ENCODE measurements around the gene TBC1D19.
"Not testable (repeated sequence)": the region's sequence is repeated elsewhere in the genome, so short reads cannot be mapped to it uniquely, and the experiment has no call there.

The TBC1D19 gene

DNA sequence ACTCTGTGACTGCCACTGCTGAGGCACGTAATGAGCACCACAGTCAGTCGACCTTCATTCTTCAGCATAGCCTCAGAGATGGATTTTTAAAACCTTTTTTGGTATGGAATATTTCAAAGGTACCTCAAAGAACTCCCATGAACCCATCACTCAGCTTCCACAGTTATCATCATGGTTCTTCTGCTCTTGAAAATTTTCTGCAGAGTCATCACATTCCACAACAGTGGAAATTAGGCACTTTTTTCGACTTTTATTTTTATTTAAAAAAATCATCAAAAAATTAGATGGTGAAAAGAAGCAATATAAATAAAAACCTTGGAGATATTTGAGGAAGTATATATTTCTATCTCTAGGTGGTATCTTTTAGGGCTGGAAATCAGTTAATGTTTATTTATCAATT lies 37.5 kb downstream of the TBC1D19 start:
- Mint-ChIP-seq H3K4me3 (no peak overlapping the region), H3K36me3 (peaks cover 26% of the 10 kb centered on the region), H3K9me3 (no peaks in the 10 kb centered on the region), H3K4me1 (peaks cover 10% of the 10 kb centered on the region), H3K27ac (no peak overlapping the region), H3K27me3 (no peaks in the 10 kb centered on the region)
- no peak for ATAC-seq

DNA sequence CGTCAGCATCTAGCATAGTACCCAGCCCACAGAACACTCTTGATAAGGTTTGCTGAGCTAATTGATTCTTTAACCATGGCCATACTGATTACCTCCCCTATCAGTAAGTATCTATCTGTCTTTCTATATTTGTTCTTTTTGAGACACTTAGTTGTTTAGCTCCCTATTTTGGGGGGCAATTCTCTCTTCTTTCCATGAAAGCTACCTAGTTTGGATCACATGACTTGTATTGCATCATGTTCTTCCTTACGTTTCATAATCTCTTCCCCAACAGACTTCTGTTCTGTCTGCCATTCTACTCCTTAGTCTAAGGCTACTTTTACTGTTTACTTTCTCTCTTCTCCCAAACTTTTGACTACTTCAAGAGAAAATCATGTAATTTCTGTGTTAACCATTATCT lies 39.0 kb downstream of the TBC1D19 start:
- peaks cover 23% of the 10 kb centered on the region for H3K36me3 Mint-ChIP-seq
- H3K9me3 Mint-ChIP-seq: no peaks in the 10 kb centered on the region
- no peak for ATAC-seq
- no peak overlapping the region for H3K4me3 Mint-ChIP-seq
- H3K4me1 Mint-ChIP-seq: peaks cover 10% of the 10 kb centered on the region
- H3K27me3 Mint-ChIP-seq: no peaks in the 10 kb centered on the region
- H3K27ac Mint-ChIP-seq: no peak overlapping the region

DNA sequence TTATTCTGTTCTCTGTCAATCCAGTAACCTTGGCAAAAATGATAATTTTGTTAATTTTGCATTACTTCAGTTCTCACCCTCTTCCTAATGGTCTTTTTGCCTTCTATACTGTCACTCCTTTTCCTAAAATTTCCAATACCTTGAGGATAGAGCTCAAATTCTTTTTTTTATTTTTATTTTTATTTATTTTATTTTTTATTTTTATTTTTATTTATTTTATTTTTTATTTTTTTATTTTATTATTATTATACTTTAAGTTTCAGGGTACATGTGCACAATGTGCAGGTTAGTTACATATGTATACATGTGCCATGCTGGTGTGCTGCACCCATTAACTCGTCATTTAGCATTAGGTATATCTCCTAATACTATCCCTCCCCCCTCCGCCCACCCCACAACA lies 42.8 kb downstream of the TBC1D19 start:
- not testable (repeated sequence) for H3K9me3 Mint-ChIP-seq, H3K27me3 Mint-ChIP-seq, ATAC-seq, H3K27ac Mint-ChIP-seq, H3K4me3 Mint-ChIP-seq
- Mint-ChIP-seq H3K36me3 (peaks cover 27% of the 10 kb centered on the region), H3K4me1 (peaks cover 10% of the 10 kb centered on the region)

DNA sequence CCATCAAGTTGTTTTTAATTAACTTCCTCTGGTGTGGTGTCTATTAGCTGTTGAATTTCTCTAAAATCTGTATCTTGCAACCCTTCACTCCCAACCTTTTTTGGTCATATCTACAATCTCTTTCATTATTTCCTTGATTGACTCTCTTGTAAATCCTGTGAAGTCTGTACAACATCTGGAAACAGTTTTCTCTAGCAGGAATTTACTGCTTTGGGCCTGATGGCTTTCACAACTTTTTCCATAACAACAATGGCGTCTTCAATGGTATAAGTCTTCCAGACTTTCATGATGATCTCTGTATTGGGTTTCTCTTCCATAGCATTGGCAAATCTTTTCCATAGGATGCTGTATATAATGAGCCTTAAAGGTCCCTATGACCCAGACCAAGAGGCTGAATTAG lies 49.0 kb downstream of the TBC1D19 start:
- ATAC-seq: no peak
- Mint-ChIP-seq H3K4me1 (no peaks in the 10 kb centered on the region), H3K9me3 (no peaks in the 10 kb centered on the region), H3K4me3 (no peak overlapping the region), H3K27me3 (no peaks in the 10 kb centered on the region), H3K27ac (no peak overlapping the region), H3K36me3 (peaks cover 36% of the 10 kb centered on the region)

DNA sequence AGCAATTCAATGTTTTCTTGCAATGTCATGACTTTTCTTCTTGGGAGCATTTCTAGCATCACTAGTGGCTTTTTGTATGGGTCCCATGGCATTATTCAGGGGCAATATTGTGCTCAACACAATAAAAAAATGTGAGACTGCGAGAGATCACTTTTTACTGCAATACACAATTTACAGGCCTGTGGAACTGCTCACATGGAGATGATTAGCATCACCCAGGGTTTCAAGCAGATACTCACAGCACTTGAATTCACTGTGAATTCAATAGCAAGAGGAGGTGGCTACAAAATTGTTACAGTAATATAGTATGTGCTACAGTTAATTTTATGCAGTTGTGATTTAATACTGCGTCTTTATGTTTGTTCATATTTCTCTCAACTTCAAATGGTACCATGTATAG lies 50.4 kb downstream of the TBC1D19 start:
- Mint-ChIP-seq H3K27me3 (no peaks in the 10 kb centered on the region), H3K36me3 (peaks cover 24% of the 10 kb centered on the region), H3K9me3 (no peaks in the 10 kb centered on the region), H3K4me1 (no peaks in the 10 kb centered on the region), H3K27ac (no peak overlapping the region), H3K4me3 (no peak overlapping the region)
- no peak for ATAC-seq

DNA sequence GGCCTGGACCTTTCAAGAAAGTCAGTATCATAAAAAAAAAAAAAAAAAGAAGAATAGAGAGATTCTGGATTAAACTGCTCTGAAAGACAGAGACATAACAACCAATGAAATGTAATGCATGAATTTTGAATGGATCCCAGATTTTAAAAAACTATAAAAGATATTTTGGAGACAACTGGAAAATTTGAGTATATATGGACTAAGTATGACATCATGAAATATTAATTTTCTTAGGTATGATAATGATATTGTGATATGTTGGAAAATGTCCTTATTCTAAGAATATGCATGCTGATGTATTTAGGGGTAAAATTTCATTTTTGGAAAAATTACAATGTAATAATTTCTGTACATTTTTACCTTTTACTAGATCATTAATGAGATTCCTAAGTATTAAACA lies 52.6 kb downstream of the TBC1D19 start:
- H3K4me3 Mint-ChIP-seq: no peak overlapping the region
- no peaks in the 10 kb centered on the region for H3K27me3 Mint-ChIP-seq
- H3K36me3 Mint-ChIP-seq: peaks cover 35% of the 10 kb centered on the region
- no peaks in the 10 kb centered on the region for H3K4me1 Mint-ChIP-seq
- H3K9me3 Mint-ChIP-seq: no peaks in the 10 kb centered on the region
- H3K27ac Mint-ChIP-seq: no peak overlapping the region
- no peak for ATAC-seq

DNA sequence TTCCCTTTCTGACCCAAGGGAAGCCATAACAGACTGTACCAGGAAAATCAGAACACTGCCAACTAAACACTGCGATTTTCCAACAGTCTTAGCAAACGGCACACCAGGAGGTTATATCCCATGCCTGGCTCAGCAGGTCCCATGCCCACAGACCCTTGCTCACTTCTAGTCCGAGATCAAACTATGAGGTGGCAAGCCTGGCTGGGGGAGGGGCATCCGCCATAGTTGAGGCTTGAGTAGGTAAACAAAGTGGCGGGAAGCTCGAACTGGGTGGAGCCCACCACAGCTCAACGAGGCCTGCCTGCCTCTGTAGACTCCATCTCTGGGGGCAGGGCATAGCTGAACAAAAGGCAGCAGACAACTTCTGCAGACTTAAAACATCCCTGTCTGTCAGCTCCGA lies 56.8 kb downstream of the TBC1D19 start:
- H3K9me3 Mint-ChIP-seq: peaks cover 15% of the 10 kb centered on the region
- H3K36me3 Mint-ChIP-seq: peaks cover 29% of the 10 kb centered on the region
- ATAC-seq, H3K27ac Mint-ChIP-seq, H3K4me1 Mint-ChIP-seq, H3K4me3 Mint-ChIP-seq, H3K27me3 Mint-ChIP-seq: not testable (repeated sequence)

DNA sequence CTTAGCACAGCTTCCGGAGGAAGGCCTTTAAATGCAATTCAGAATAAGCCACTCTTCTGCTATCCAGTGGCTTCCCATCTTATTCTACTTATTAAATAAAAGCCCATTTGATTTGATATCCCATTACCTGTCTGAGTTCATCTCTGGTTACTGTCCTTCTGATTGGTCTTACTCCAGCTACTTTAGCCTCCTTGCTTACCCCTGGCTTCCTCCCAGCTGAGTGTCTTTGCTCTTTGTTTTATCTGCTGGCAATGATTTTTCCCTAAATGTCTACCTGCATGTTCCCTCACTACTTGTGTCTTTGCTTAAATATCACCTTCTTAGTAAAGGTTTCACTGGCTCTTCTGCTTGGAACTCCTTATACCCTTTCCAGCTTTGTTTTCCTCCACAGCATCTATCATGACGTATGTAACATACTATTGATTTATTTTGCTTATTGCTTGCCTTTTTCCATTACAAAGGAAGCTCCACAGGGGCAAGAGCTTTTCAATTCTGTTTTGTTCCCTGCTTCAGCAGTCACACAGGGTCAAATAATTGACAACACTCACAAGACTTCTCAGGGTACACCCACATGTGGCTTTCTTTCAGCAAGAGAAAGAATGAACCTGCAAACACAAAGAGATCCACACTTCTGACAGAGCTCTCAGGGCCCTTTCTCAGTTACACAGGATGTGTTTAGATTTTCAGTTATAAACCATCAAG lies 63.8 kb downstream of the TBC1D19 start:
- Mint-ChIP-seq H3K36me3 (peaks cover 21% of the 10 kb centered on the region), H3K4me1 (no peaks in the 10 kb centered on the region), H3K4me3 (no peak overlapping the region), H3K27ac (no peak overlapping the region), H3K27me3 (no peaks in the 10 kb centered on the region), H3K9me3 (peaks cover 10% of the 10 kb centered on the region)
- no peak for ATAC-seq

DNA sequence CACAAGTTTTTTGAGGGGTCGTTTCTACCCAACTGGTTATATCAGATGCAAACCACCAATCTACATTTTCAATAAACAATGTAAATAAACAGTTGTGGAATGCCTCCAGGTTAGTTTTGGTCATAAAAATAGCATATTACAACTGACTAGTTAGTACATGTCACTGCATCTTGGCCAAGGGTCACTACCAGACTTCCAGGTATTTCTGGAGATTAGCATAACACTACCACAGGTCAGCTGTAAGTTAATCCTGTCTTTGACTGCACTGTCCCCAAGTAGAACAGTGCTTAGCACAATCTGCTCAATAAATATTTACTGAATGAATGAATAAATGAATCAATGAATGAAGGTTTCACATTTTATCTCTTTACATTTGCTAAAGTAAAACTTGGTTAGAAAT lies 64.4 kb downstream of the TBC1D19 start:
- Mint-ChIP-seq H3K9me3 (peaks cover 10% of the 10 kb centered on the region), H3K4me1 (no peaks in the 10 kb centered on the region), H3K36me3 (peaks cover 25% of the 10 kb centered on the region), H3K27me3 (no peaks in the 10 kb centered on the region), H3K27ac (no peak overlapping the region), H3K4me3 (no peak overlapping the region)
- no peak for ATAC-seq

DNA sequence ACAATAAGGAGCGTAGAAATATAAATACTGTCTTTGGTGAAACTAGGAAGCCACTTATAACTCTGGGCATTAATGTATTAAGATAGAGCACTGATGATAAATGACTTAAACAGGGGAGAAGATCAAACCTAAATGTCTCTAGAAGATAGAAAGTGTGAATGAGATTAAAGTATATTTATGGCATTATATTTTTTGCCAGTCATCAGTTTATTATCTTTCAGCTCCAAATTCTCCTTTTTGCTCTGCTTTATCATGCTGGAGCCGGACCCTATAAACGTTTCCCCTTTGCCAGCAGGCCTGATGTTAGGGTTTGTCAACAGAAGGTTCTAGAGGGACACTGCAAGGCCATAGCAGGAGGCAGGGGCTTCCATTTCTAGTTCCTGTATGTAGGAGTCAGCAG lies 76.4 kb downstream of the TBC1D19 start:
- H3K27ac Mint-ChIP-seq: no peak overlapping the region
- no peaks in the 10 kb centered on the region for H3K4me1 Mint-ChIP-seq
- no peaks in the 10 kb centered on the region for H3K27me3 Mint-ChIP-seq

DNA sequence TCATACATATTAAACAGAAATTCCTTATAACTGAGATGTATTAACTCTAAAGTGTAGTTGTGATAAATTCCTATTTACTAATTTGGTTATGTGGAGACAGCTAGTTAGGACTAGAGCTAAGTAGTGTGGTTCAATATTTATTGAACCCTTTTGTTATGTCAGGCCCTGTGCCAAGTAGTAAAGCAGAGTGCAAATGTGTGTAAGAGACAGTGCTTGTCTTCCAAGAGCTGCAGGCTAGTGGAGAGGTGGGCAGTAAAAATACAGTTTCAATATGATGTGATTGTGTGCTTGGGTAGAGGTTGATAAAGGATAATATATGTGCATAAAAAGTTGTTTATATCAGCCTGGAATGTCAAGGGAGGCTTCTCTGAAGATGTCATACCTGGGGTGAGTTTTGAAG lies 80.0 kb downstream of the TBC1D19 start:
- no peak for ATAC-seq
- no peak overlapping the region for H3K4me3 Mint-ChIP-seq
- H3K9me3 Mint-ChIP-seq: no peaks in the 10 kb centered on the region
- no peaks in the 10 kb centered on the region for H3K4me1 Mint-ChIP-seq
- peaks cover 27% of the 10 kb centered on the region for H3K36me3 Mint-ChIP-seq
- H3K27me3 Mint-ChIP-seq: no peaks in the 10 kb centered on the region
- no peak overlapping the region for H3K27ac Mint-ChIP-seq

More for the DNA sequence above, 76.4 kb downstream of the TBC1D19 start:
- ATAC-seq: no peak
- Mint-ChIP-seq H3K9me3 (peaks cover 6% of the 10 kb centered on the region), H3K36me3 (peaks cover 57% of the 10 kb centered on the region), H3K4me3 (no peak overlapping the region)

DNA sequence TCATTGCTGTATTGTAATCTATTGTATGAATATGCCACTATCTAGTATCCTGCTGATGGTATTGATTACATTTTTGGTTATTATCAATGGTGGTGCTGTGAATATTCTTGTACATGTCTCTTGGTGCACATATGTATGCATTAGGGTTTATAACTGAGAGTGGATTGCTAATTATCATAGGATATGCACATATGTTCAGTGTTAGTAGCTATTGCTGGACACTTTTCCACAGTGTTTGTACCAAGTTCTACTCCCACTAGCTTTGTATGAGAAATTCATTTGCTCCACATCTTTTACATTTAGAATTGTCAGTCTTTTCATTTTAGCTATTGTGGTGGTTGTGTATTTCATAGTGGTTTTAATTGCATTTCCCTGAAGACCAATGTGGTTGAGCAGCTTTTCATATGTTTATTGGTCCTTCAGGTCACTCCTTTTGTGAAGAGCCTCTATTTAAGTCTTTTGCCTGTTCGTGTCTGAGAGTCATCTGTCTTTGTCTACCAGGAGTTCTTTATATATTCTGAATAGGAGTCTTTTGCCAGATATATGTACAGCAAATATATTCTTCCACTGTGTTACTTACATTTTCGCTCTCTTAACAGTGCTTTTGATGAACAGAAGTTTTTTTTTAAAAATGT lies 87.1 kb downstream of the TBC1D19 start:
- no peak for ATAC-seq
- no peaks in the 10 kb centered on the region for H3K27me3 Mint-ChIP-seq
- H3K36me3 Mint-ChIP-seq: peaks cover 13% of the 10 kb centered on the region
- no peak overlapping the region for H3K27ac Mint-ChIP-seq
- no peaks in the 10 kb centered on the region for H3K9me3 Mint-ChIP-seq
- H3K4me1 Mint-ChIP-seq: no peaks in the 10 kb centered on the region
- no peak overlapping the region for H3K4me3 Mint-ChIP-seq

DNA sequence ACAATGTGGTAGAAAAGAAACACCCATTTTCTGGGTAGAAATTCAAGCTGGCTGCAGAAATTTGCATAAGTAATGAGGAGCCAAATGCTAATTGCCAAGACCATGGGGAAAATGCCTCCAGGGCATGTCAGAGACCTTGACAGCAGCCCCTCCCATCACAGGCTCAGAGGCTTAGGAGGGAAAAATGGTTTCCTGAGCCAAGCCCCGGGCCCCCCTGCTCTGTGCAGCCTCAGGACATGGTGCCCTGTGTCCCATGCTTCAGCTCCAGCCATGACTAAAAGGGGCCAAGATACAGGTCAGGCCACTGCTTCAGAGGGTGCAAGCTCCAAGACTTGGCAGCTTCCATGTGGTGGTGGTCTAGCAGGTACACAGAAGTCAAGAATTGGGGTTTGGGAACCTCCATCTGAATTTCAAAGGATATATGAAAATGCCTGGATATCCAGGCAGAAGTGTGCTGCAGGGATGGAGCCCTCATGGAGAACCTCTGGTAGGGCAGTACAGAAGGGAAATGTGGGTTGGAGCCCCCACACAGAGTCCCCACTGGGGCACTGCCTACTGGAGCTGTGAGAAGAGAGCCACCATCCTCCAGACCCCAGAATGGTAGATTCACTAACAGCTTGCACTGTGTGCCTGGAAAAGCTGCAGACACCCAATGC lies 95.3 kb downstream of the TBC1D19 start:
- H3K36me3 Mint-ChIP-seq: peaks cover 55% of the 10 kb centered on the region
- not testable (repeated sequence) for H3K27me3 Mint-ChIP-seq, H3K4me1 Mint-ChIP-seq, H3K27ac Mint-ChIP-seq, H3K4me3 Mint-ChIP-seq, ATAC-seq
- peaks cover 33% of the 10 kb centered on the region for H3K9me3 Mint-ChIP-seq

DNA sequence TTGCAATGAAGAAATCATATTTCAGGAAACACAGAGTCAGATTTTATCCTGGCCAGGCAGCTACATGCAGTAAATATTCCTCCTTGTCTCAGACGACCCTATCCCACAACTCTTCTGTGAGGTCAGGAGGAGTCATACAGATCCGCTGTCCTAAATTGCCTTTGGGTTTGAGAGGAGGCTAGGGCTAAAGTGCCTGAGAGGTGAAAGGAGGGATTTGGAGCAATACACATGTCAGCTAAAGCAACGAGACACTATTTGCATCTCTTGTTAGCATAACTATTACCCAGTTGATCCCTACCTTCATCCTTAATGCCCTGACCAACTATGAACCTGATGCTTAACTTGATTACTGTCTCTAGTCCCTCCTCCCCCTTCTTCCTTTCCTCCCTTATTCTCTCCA lies 98.6 kb downstream of the TBC1D19 start:
- ATAC-seq: no peak
- Mint-ChIP-seq H3K9me3 (peaks cover 26% of the 10 kb centered on the region), H3K4me3 (no peak overlapping the region), H3K36me3 (peaks cover 54% of the 10 kb centered on the region), H3K4me1 (no peaks in the 10 kb centered on the region), H3K27ac (no peak overlapping the region), H3K27me3 (no peaks in the 10 kb centered on the region)

DNA sequence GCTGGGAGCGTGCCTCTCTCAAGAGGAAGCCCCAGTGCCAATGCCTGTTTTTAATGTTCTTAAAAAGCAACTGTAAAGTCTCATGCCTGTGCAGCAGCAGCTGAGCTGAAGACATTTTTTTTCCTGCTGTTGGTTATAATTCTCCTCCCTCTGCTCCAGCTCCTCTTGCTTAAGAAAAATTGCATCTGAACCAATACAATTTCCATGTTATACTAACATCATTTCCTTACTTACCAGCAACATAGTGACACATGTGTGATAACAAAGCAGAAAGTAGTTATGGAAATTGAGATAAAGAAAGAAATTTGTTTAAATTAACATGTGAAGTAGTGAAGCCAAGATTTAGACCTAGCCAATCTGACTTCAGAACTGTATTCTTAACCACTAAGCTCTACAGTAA lies 101.4 kb downstream of the TBC1D19 start:
- H3K4me3 Mint-ChIP-seq: no peak overlapping the region
- H3K9me3 Mint-ChIP-seq: peaks cover 8% of the 10 kb centered on the region
- no peaks in the 10 kb centered on the region for H3K4me1 Mint-ChIP-seq
- no peak for ATAC-seq
- peaks cover 40% of the 10 kb centered on the region for H3K36me3 Mint-ChIP-seq
- no peaks in the 10 kb centered on the region for H3K27me3 Mint-ChIP-seq
- no peak overlapping the region for H3K27ac Mint-ChIP-seq

DNA sequence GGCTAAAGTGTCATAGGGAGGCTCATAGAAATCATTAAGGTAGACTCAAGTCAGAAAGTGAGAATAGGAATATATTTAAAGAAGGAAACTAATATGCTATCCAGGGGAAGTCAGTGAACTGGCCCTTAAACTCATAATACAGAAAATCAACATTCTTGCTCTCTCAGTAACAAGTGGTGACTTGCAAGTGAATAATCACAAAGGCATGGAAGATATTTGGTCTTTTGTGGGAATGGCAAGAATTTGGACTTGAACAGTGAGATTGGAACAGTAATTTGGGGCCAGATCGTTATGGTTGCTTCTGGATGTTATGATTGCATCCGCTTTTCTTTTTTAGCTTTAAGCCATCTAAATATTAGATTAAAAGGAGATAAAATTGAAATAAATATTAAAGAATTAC lies 103.8 kb downstream of the TBC1D19 start:
- Mint-ChIP-seq H3K9me3 (no peaks in the 10 kb centered on the region), H3K4me1 (no peaks in the 10 kb centered on the region), H3K27me3 (no peaks in the 10 kb centered on the region), H3K27ac (no peak overlapping the region), H3K4me3 (no peak overlapping the region), H3K36me3 (peaks cover 44% of the 10 kb centered on the region)
- ATAC-seq: no peak

Measured in stimulated activated memory B cell treated with anti-CD40 and anti-IgM and Interleukin-4, amounts not matched to agents 10 μg/mL and 1 μg/mL and 100 μg/mL, for 72 hours (primary cell).